ENCODE data around the gene SGSM2. TPM values are rescaled to one million over a fixed set of nuclear protein-coding genes. Genes with fewer than 3 reads are reported as not detected.

SGSM2 gene
- total RNA-seq, 1 donor from 2014 or later: 127 TPM

DNA sequence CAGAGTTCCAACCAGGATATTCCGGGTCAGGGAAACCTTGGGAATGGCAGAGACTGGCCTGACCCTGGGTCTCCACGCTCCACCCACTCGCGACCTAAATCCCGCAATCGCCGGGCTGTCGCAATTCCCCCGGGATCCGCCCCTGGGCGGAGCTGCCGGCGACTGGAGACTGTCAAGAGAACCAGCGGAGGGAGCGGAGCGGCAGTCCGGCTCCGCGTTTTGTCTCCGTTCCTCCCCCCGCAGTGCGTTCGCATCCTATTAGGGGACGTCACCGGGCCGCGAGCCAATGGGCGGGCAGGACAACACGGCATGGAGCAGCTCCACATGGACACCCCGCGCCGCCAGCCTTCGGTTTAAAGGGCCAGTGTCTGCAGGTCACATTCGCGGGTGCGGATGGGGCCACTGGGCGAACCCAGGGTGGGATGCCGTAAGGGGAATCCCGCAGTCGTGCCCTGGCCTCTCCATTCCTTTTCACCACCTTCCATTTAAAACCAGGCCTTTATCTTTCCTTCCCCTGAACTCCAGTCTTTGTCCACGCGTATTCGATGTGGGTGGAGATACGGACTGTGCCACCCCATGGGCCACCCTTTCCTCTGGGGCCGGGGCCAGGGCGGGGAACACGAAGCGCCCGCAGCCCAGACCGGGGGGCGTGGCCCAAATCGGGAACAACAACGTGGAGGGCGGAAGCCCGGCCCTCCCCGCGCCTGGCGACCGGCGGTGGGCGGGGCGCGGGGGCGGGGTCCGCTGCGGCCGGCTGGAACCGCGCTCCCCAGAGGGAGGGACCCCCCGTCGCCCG, 64.3 kb downstream of the SGSM2 start:
- DNase-seq (ENCODE audit: low spot score, unreplicated experiment): peak; percentile 99
- Mint-ChIP-seq H3K36me3 (ENCODE audit: insufficient read depth) (peaks cover 1% of the 10 kb centered on the region), H3K4me3 (ENCODE audit: low read depth) (peak overlapping the region; percentile 93), H3K4me1 (ENCODE audit: low read depth) (peaks cover 34% of the 10 kb centered on the region), H3K27me3 (no peaks in the 10 kb centered on the region), H3K27ac (peak overlapping the region; percentile 99), H3K9me3 (ENCODE audit: low read depth) (no peaks in the 10 kb centered on the region)
- TF ChIP-seq, protein P1, sequence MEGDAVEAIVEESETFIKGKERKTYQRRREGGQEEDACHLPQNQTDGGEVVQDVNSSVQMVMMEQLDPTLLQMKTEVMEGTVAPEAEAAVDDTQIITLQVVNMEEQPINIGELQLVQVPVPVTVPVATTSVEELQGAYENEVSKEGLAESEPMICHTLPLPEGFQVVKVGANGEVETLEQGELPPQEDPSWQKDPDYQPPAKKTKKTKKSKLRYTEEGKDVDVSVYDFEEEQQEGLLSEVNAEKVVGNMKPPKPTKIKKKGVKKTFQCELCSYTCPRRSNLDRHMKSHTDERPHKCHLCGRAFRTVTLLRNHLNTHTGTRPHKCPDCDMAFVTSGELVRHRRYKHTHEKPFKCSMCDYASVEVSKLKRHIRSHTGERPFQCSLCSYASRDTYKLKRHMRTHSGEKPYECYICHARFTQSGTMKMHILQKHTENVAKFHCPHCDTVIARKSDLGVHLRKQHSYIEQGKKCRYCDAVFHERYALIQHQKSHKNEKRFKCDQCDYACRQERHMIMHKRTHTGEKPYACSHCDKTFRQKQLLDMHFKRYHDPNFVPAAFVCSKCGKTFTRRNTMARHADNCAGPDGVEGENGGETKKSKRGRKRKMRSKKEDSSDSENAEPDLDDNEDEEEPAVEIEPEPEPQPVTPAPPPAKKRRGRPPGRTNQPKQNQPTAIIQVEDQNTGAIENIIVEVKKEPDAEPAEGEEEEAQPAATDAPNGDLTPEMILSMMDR (IDR thresholded peaks at IDR 0.05; ENCODE audit: unreplicated experiment): no peak

DNA sequence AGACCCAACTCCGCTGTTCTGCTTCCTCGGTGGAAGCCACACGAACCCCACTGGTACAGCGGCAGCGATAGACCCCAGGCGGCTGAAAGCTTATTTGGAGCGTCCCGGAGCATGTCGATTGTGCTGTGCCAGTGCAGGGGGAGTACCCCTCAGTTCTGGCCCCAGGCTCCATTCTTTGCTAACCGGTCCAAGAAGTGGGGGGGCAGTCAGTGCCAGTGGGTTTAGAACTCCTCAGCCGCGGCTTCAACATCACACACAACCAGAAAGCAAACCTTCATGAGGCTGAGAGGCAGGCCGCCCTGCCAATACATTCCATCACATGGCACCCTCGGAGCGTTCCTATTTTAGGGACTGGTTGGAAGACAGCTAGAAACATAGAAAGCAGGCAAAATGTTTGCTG, 65.2 kb downstream of the SGSM2 start:
- no peak for DNase-seq (ENCODE audit: low spot score, unreplicated experiment)
- no peaks in the 10 kb centered on the region for H3K9me3 Mint-ChIP-seq (ENCODE audit: low read depth)
- TF ChIP-seq, protein P1 (IDR thresholded peaks at IDR 0.05; ENCODE audit: unreplicated experiment): no peak
- no peaks in the 10 kb centered on the region for H3K27me3 Mint-ChIP-seq
- H3K4me3 Mint-ChIP-seq (ENCODE audit: low read depth): peak overlapping the region; percentile 74
- peak overlapping the region; percentile 86 for H3K27ac Mint-ChIP-seq
- peaks cover 1% of the 10 kb centered on the region for H3K36me3 Mint-ChIP-seq (ENCODE audit: insufficient read depth)
- H3K4me1 Mint-ChIP-seq (ENCODE audit: low read depth): peaks cover 32% of the 10 kb centered on the region

DNA sequence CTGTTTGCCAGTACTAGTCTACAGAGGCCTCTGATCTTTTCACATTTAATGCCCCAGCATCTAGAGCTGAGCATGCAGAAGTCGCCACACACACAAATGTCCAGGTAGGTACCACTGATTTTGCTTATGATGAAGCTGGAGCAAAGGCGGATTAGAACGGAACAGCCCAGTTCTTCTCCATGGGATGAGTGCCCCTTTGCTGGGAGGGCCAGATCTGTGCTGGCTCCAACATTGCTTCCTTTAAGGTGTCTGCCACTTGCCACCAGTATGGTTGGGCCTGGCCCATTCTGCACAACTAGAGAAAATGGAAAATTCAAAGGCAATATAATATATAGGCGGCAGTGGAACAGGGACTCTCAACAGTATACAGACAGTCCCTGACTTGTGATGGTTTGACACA, 65.7 kb downstream of the SGSM2 start:
- H3K9me3 Mint-ChIP-seq (ENCODE audit: low read depth): no peaks in the 10 kb centered on the region
- peaks cover 1% of the 10 kb centered on the region for H3K36me3 Mint-ChIP-seq (ENCODE audit: insufficient read depth)
- TF ChIP-seq, protein P1 (IDR thresholded peaks at IDR 0.05; ENCODE audit: unreplicated experiment): no peak
- no peaks in the 10 kb centered on the region for H3K27me3 Mint-ChIP-seq
- H3K27ac Mint-ChIP-seq: peak overlapping the region; percentile 86
- peak overlapping the region; percentile 74 for H3K4me3 Mint-ChIP-seq (ENCODE audit: low read depth)
- DNase-seq (ENCODE audit: low spot score, unreplicated experiment): no peak
- peaks cover 27% of the 10 kb centered on the region for H3K4me1 Mint-ChIP-seq (ENCODE audit: low read depth)

DNA sequence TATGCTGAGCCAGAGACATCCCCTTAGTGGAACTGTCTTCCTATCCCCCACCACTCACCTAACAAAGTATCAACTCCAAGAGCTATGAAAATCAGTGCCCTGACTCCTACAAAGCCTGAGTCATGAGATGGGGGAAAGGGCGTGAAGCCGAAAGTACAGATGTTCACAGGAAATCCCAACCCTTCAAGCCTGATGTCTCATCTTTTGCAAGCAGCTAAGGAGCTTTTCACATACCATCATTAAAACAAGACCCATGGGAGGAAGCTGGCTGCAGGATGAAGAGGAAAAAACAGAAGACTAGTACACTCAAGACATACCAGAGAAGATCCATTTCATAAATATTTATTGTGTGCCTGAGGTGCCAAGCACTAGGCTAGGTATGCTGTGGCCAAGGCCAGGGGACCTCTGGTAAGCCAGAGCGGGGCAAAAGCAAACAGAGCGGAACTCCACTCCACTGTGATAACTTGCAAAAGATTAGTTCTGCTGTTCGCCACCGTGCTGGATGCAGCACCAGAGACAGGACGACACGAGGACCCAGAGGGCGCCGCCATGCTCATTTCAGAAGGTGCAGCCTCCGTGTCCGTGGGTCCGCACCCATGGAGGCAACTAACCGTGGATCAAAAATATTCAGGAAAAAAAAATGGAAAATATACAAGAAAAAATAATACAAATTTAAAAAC, 68.1 kb downstream of the SGSM2 start:
- H3K27ac Mint-ChIP-seq: peak overlapping the region; percentile 8
- H3K36me3 Mint-ChIP-seq (ENCODE audit: insufficient read depth): peaks cover 1% of the 10 kb centered on the region
- no peak for DNase-seq (ENCODE audit: low spot score, unreplicated experiment)
- TF ChIP-seq, protein P1 (IDR thresholded peaks at IDR 0.05; ENCODE audit: unreplicated experiment): no peak
- no peaks in the 10 kb centered on the region for H3K9me3 Mint-ChIP-seq (ENCODE audit: low read depth)
- no peaks in the 10 kb centered on the region for H3K27me3 Mint-ChIP-seq
- no peak overlapping the region for H3K4me3 Mint-ChIP-seq (ENCODE audit: low read depth)
- H3K4me1 Mint-ChIP-seq (ENCODE audit: low read depth): peaks cover 17% of the 10 kb centered on the region

DNA sequence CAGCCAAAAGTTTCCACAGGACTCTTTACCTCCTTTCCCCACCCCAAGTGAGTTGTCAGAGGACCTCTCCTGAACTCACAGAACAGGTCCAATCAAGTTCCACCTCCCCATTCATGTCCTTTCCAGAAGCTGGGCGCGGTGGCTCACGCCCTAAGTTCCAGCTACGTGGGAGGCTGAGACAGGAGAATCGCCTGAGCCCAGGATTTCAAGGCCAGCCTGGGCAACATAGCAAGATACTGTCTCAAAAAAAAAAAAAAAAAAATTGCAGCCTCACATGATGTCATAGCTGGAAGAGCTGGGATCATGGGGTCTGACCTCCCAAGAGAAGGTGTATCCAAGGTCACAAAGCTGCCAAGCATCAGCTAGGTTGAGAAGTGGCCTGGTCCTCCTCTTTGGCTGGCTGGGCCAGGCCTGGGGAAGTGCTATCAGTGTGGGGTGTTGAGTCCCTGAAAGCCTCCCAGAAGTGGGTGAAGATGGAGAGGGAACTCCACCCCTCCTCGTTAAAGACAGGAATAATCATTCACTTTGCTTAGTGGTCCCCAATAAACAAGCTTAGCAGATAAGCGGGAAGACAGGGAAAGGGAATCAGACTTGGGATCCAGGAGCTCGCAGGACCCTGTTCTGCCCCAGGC, 69.1 kb downstream of the SGSM2 start:
- TF ChIP-seq, protein P1 (IDR thresholded peaks at IDR 0.05; ENCODE audit: unreplicated experiment): no peak
- Mint-ChIP-seq H3K4me3 (ENCODE audit: low read depth) (no peak overlapping the region), H3K27ac (peak overlapping the region; percentile 84), H3K27me3 (no peaks in the 10 kb centered on the region), H3K36me3 (ENCODE audit: insufficient read depth) (peaks cover 4% of the 10 kb centered on the region), H3K9me3 (ENCODE audit: low read depth) (no peaks in the 10 kb centered on the region), H3K4me1 (ENCODE audit: low read depth) (peaks cover 17% of the 10 kb centered on the region)
- no peak for DNase-seq (ENCODE audit: low spot score, unreplicated experiment)
